ENCODE measurements around the gene CHSY1.

Gene CHSY1

GRCh38 chr15:101173233-101174119, 78.4 kb downstream of the CHSY1 start:
- no peak for DNase-seq (ENCODE audit: low read depth in 4 of 4, low spot score in 1 of 4)

DNA sequence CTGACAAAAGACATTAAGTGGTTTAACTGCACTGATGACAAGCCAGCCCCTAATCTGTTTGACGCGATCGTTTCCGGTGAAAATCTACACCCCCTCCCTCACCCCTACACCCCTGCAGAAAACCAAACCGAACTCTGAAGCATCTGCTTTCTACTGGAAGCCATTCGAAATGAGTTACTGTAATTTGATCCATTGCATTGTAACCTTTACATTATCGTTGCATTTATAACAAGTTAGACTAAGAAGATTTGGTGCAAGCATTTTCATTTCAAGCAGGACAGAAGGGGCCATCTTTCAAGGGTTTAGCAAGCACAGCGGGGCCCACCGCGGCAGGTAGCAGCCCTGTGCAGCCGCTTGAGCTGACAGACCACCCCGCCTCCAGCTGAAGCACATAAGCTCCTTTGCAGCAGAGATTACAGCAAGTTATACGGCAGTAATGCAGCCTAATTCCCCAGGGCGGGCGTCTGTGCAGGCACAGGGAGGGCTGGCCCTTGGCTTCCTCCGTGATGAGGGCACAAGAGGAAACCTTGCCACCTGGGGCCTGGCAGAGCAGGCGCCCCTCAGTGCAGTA, 79.3 kb downstream of the CHSY1 start:
- DNase-seq (ENCODE audit: low read depth in 4 of 4, low spot score in 1 of 4): no peak

- DNase-seq (ENCODE audit: low read depth in 4 of 4, low spot score in 1 of 4): no peak
These were observed 79.9 kb downstream of the CHSY1 start for GRCh38 chr15:101171954-101172353.

- DNase-seq (ENCODE audit: low read depth in 4 of 4, low spot score in 1 of 4): no peak
These were observed 81.1 kb downstream of the CHSY1 start for GRCh38 chr15:101170568-101171350.

DNA sequence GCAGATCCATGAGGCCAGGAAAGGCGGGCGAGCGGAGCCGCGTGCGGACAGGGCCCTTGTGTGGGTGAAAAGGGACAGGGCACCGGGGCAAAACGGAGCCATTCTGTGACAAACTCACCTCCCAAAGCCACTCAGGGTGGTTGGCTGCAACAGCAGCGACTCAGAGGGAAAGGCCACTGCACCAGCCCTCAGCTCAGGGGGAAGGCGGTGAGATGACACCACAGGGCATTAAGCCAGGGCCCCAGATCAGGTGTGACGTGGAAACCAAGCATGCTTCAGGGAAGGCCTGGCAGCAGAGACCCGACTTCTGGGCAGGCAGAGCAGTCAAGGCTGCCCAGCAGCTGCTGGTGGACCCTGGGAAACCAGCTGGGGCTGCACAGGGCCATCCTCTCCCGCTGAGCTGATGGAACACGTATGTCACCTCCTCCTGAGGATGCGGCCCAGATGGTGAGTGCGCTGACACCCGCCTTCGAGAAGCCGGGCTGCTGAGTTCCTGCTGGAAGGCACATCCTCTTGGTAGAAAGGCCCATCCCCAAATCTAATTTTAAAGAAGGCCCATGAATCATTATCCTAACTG, 82.3 kb downstream of the CHSY1 start:
- no peak for DNase-seq (ENCODE audit: low read depth in 4 of 4, low spot score in 1 of 4)

GRCh38 chr15:101168898-101169494, 82.9 kb downstream of the CHSY1 start:
- no peak for DNase-seq (ENCODE audit: low read depth in 4 of 4, low spot score in 1 of 4)

- no peak for DNase-seq (ENCODE audit: low read depth in 4 of 4, low spot score in 1 of 4)
These were observed 83.4 kb downstream of the CHSY1 start for GRCh38 chr15:101168463-101168824.

GRCh38 chr15:101167753-101168462, 83.9 kb downstream of the CHSY1 start:
- peak in 2 of 4 experiments; percentile 41 to 74 for DNase-seq (ENCODE audit: low read depth in 4 of 4, low spot score in 1 of 4)

GRCh38 chr15:101167411-101167752, 84.5 kb downstream of the CHSY1 start:
- no peak for DNase-seq (ENCODE audit: low read depth in 4 of 4, low spot score in 1 of 4)

DNA sequence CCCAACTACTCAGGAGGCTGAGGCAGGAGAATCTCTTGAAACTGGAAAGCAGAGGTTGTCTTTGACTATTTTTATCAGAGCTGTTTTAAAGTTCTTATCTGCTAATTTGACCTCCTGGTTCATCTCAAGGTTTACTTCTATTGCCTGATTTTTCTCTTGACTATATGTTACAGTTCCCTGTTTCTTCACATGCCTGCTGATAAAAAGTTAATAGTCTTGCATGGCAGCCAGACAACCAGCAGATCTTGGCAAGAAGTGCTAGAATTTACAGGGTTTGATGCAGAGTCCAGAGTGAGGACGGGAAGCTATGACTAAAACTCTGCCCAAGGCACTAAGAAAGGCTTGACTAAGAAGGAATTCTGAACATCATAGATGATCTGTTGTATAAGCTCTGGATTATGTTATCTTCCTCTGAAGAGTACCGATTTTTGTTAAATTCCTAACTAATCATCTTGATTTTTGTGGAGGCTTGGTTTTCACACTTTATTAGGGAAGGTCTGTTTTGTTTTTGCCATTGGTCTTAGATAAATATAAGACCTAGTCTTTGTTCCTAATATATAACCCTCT, 85.9 kb downstream of the CHSY1 start:
- DNase-seq (ENCODE audit: low read depth in 4 of 4, low spot score in 1 of 4): no peak

DNA sequence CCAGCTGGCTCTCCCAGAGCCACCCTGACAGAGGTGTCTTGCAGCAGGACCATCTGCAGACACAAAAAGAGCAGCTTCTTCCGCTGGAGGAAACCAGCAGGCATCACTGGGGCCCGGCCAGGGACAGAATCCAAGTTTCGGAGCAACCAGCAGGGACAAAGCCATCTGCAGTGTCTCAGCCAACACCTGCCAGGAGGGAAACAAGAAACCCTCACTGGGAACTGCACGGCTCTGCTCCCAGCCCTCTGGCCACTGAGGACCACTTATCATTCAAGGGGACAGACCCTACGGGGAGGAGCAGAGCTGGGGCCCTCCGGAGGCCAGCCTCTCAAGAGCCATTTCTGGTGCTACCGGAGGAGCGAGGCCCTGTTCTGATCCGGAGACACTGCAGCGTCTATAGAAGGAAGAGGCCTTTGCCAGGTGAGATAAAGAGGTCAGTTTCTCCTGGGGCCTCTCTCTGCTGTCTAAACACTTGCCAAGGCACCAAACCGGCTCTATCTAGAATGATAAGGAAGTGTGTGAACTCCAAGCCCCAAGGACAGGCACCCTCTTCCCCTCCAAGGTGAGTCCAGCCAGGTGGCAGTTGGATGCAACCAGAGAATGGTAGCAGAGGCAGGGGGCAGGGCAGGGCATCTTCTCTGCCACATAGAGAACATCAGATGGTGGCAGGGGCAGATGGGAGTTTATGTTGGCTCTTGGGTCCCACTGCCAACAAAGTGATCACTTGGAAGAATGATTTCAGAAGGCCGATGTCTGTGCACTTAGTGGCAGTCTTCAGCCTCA, 89.0 kb downstream of the CHSY1 start:
- DNase-seq (ENCODE audit: low read depth in 4 of 4, low spot score in 1 of 4): no peak

- DNase-seq (ENCODE audit: low read depth in 4 of 4, low spot score in 1 of 4): peak in 2 of 4 experiments; percentile 13 to 23
These were observed 90.2 kb downstream of the CHSY1 start for GRCh38 chr15:101161656-101162055.

- no peak for DNase-seq (ENCODE audit: low read depth in 4 of 4, low spot score in 1 of 4)
These were observed 91.7 kb downstream of the CHSY1 start for GRCh38 chr15:101159936-101160815.

- peak in 2 of 4 experiments; percentile 8 to 27 for DNase-seq (ENCODE audit: low read depth in 4 of 4, low spot score in 1 of 4)
These were observed 92.5 kb downstream of the CHSY1 start for GRCh38 chr15:101159096-101159935.

DNA sequence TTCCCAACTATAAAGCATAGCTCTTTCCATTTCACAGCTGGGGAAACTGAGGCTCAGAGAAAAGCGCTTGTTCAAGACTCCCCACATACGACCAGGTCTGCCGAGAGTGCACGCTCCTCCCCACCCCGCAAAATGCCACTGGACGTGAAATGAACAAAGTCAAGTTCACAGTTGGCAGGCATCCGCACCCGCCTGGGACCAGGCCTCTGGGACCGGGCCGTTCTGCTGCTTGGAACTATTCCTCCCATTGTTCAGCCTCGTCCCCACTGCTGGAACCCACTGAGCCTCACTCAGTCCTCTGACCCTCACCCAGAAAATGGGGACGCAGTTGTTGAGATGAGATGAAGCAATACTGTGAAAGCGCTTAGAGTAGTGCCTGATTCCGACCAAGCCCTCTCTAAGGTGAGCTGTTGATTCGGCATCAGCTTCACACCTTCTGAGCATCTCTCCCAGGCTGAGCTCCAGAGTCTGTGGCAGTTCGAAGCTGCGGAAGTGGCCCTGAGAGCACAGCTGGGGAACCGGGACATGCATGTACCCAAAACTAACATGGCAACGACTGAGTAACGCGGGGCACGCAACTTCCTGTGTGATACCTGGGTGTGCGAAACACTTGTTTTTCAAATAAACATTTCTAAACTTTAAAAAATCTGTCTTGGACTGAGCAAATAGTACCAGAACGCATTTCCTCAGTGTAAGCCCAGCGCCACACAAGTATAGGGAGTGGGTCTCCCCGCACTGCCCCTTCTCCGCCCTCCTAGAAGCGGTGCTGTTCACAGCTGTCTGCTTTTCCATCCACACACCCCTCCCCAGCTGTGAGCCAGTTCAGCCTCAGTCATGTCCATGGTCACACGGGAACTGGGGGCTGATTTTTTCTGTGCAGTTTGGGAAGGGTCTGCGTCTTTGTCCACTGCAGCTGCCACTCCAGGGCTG, 93.4 kb downstream of the CHSY1 start:
- no peak for DNase-seq (ENCODE audit: low read depth in 4 of 4, low spot score in 1 of 4)

- DNase-seq (ENCODE audit: low read depth in 4 of 4, low spot score in 1 of 4): no peak
These were observed 94.1 kb downstream of the CHSY1 start for GRCh38 chr15:101157721-101158120.
